Fibroblast of lung (primary cell): Measurements from ENCODE around the gene GRK5. TPM values are rescaled to one million over a fixed set of nuclear protein-coding genes. Genes with fewer than 3 reads are reported as not detected.
A peak's percentile ranks its signal among the peaks of the same experiment; 100 is the strongest.

Experiments used
- DNase-seq, 2 donors: peaks; one replicate each; pipeline versions ENCODE4 v3.0.0 to v3.0.0-alpha.2; 2010; ENCODE audit warnings: low read depth in 2 of 2
- H2AFZ ChIP-seq: 2 replicates; pipeline ENCODE4 v1.5.1; 2012; ENCODE audit warnings: low read length, control low read depth, inconsistent platforms
- H3K27ac ChIP-seq: 2 replicates; pipeline ENCODE4 v1.5.1; 2011; ENCODE audit warnings: low read length, control low read depth; ENCODE audit not compliant: insufficient read depth
- H3K27me3 ChIP-seq: 2 replicates; pipeline ENCODE4 v1.5.1; 2011; ENCODE audit warnings: mild to moderate bottlenecking, low read length; ENCODE audit not compliant: control insufficient read depth, insufficient read depth
- H3K36me3 ChIP-seq: 2 replicates; pipeline ENCODE4 v1.5.1; 2011; ENCODE audit warnings: low read length; ENCODE audit not compliant: control insufficient read depth, insufficient read depth
- H3K4me1 ChIP-seq: 2 replicates; pipeline ENCODE4 v1.5.1; 2011; ENCODE audit warnings: low read length; ENCODE audit not compliant: control insufficient read depth, insufficient read depth; ENCODE audit errors: extremely low read depth
- H3K4me2 ChIP-seq: 2 replicates; pipeline ENCODE4 v1.5.1; 2011; ENCODE audit warnings: low read length, control low read depth; ENCODE audit not compliant: insufficient read depth; ENCODE audit errors: extremely low read depth
- H3K4me3 ChIP-seq, 4 experiments: fragments of 200-600 bp in 1 of 4; sonication (generic) in 1 of 4; replicated peaks in 1 of 4; 2 replicates each; pipeline ENCODE4 v1.5.1; 2011 to 2016; ENCODE audit warnings: low read length in 4 of 4, low read depth in 3 of 4, mild to moderate bottlenecking in 3 of 4, control low read depth in 2 of 4, inconsistent platforms in 1 of 4, mixed read lengths in 1 of 4; ENCODE audit not compliant: insufficient read depth in 1 of 4; ENCODE audit errors: control extremely low read depth in 1 of 4
- H3K79me2 ChIP-seq: 2 replicates; pipeline ENCODE4 v1.5.1; 2012; ENCODE audit warnings: mild to moderate bottlenecking, low read length, inconsistent platforms; ENCODE audit not compliant: control insufficient read depth, insufficient read depth
- H3K9ac ChIP-seq: 2 replicates; pipeline ENCODE4 v1.5.1; 2011; ENCODE audit warnings: mild to moderate bottlenecking, low read length, control low read depth; ENCODE audit not compliant: insufficient read depth
- H3K9me3 ChIP-seq: 2 replicates; pipeline ENCODE4 v1.5.1; 2012; ENCODE audit warnings: low read depth, low read length; ENCODE audit not compliant: control insufficient read depth, insufficient read depth
- H4K20me1 ChIP-seq: 2 replicates; pipeline ENCODE4 v1.5.1; 2011; ENCODE audit warnings: low read length; ENCODE audit not compliant: control insufficient read depth, insufficient read depth; ENCODE audit errors: extremely low read depth
- EZH2 ChIP-seq: IDR thresholded peaks from 2 replicates; pipeline ENCODE4 v1.5.1; 2012; ENCODE audit warnings: low read length, control low read depth, mild to moderate bottlenecking; ENCODE audit errors: missing control alignments
- polyA plus RNA-seq, 2 donors: library from polyadenylated mRNA; depleted of rRNA in 1 of 2; stranded (reverse) in 1 of 2; unstranded in 1 of 2; fragments of >200 nt; gene quantifications; 2 replicates each; pipeline ENCODE4 v1.2.1, GENCODE V29; 2011 to 2012; ENCODE audit warnings: missing spikeins in 1 of 2
- total RNA-seq: library from RNA; depleted of rRNA; stranded (reverse); fragments of >200 nt; gene quantifications from 2 replicates; pipeline ENCODE4 v1.2.1, GENCODE V29; 2014
- TF ChIP-seq, protein P1 (sequence below), 2 donors: IDR thresholded peaks in 1 of 2; conservative IDR thresholded peaks in 1 of 2; 1 replicate in 1 of 2; 2 replicates in 1 of 2; pipeline ENCODE4 v1.5.1; 2011 to 2012; ENCODE audit warnings: low read length in 2 of 2, control low read depth in 1 of 2, inconsistent platforms in 1 of 2, low read depth in 1 of 2, mild to moderate bottlenecking in 1 of 2

Gene GRK5
- total and polyA plus RNA-seq, 2 donors (not counting 1 experiment from before 2014, with no cell fraction given): 24.1 to 90.3 TPM

DNA sequence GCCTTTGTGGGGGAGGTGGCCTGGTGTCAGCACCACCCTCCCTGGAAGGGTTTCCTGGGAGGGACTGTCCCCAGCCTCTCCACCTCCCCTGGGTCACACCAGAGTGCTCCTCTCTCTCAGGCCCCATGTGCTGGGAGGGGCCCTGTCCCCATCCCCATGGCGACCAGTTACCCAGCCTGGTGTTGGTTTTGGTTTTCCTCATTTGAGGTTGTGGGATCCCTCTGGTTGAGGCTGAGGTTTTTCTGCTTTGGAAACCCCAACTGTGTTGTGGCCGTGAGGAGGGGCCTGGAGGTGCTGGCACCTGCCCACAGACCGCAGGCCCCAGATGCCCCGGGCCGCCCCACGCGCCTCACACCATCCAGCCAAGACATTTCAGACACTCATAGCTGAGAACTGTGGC is 106.3 kb downstream of the GRK5 start:
- Histone ChIP-seq H3K9me3 (no peaks in the 10 kb centered on the region), H2AFZ (no peak overlapping the region), H3K79me2 (peaks cover 53% of the 10 kb centered on the region), H3K4me1 (peaks cover 42% of the 10 kb centered on the region), H3K36me3 (no peaks in the 10 kb centered on the region), H3K27me3 (no peaks in the 10 kb centered on the region), H4K20me1 (no peaks in the 10 kb centered on the region), H3K4me3 (no peak overlapping the region), H3K4me2 (no peak overlapping the region), H3K27ac (no peak overlapping the region), H3K9ac (no peak overlapping the region)
- TF ChIP-seq EZH2: no peak
- TF ChIP-seq, protein P1, sequence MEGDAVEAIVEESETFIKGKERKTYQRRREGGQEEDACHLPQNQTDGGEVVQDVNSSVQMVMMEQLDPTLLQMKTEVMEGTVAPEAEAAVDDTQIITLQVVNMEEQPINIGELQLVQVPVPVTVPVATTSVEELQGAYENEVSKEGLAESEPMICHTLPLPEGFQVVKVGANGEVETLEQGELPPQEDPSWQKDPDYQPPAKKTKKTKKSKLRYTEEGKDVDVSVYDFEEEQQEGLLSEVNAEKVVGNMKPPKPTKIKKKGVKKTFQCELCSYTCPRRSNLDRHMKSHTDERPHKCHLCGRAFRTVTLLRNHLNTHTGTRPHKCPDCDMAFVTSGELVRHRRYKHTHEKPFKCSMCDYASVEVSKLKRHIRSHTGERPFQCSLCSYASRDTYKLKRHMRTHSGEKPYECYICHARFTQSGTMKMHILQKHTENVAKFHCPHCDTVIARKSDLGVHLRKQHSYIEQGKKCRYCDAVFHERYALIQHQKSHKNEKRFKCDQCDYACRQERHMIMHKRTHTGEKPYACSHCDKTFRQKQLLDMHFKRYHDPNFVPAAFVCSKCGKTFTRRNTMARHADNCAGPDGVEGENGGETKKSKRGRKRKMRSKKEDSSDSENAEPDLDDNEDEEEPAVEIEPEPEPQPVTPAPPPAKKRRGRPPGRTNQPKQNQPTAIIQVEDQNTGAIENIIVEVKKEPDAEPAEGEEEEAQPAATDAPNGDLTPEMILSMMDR (conservative IDR thresholded peaks at IDR 0.05 in 1 of 2, IDR thresholded peaks at IDR 0.05 in 1 of 2; ENCODE audit: low read depth in 1 of 2, low read length in 2 of 2): no peak
- DNase-seq: no peak

- H3K4me2 ChIP-seq: no peak overlapping the region
- H3K4me3 ChIP-seq: no peak overlapping the region
- H4K20me1 ChIP-seq: no peaks in the 10 kb centered on the region
- H3K9ac ChIP-seq: no peak overlapping the region
- no peaks in the 10 kb centered on the region for H3K9me3 ChIP-seq
- H3K27me3 ChIP-seq: no peaks in the 10 kb centered on the region
- H3K36me3 ChIP-seq: no peaks in the 10 kb centered on the region
- H3K4me1 ChIP-seq: peaks cover 42% of the 10 kb centered on the region
- H3K27ac ChIP-seq: peak overlapping the region; percentile 96
- no peak for DNase-seq
- TF ChIP-seq, protein P1 (conservative IDR thresholded peaks at IDR 0.05 in 1 of 2, IDR thresholded peaks at IDR 0.05 in 1 of 2; ENCODE audit: low read depth in 1 of 2, low read length in 2 of 2): no peak
- no peak for TF ChIP-seq EZH2
- no peak overlapping the region for H2AFZ ChIP-seq
- H3K79me2 ChIP-seq: peaks cover 53% of the 10 kb centered on the region
These were observed 106.7 kb downstream of the GRK5 start for GRCh38 chr10:119314061-119314460.

DNA sequence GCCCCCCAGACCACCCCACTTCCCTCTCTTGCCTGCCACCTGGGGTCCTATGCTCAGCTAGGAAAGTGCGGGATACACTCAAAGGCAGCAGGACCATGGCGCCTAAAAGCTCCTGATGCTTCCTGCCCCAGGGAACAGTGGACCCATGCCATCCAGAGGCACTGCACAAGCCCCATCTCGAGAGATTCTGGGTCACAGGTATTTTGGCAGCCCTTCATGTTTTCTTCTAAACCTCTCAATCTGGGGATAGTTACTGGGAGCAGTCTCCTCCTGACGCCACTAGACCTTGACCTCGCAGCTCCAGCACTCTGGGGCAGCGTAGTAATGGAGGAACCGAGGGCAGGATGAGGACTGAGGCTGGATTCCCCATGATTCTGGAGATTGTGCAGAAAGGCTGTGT is 107.1 kb downstream of the GRK5 start:
- no peaks in the 10 kb centered on the region for H3K27me3 ChIP-seq
- no peak overlapping the region for H3K9ac ChIP-seq
- no peak overlapping the region for H3K4me3 ChIP-seq
- no peaks in the 10 kb centered on the region for H3K36me3 ChIP-seq
- peak overlapping the region; percentile 96 for H3K27ac ChIP-seq
- peaks cover 39% of the 10 kb centered on the region for H3K4me1 ChIP-seq
- no peak for DNase-seq
- H3K79me2 ChIP-seq: peaks cover 53% of the 10 kb centered on the region
- no peak overlapping the region for H2AFZ ChIP-seq
- H3K9me3 ChIP-seq: no peaks in the 10 kb centered on the region
- no peak overlapping the region for H3K4me2 ChIP-seq
- no peak for TF ChIP-seq EZH2
- TF ChIP-seq, protein P1 (conservative IDR thresholded peaks at IDR 0.05 in 1 of 2, IDR thresholded peaks at IDR 0.05 in 1 of 2; ENCODE audit: low read depth in 1 of 2, low read length in 2 of 2): no peak
- no peaks in the 10 kb centered on the region for H4K20me1 ChIP-seq
